WTC11 (cell line): ENCODE results near the gene ZNF683. TPM values are rescaled to one million over a fixed set of nuclear protein-coding genes. Genes with fewer than 3 reads are reported as not detected.

Source experiments
- AFF4 ChIP-seq: sonication (generic); formaldehyde crosslinking; IDR thresholded peaks from 2 replicates; pipeline ENCODE4 v1.8.1; 2023; ENCODE audit warnings: mild to moderate bottlenecking, missing genetic modification reagents, borderline replicate concordance
- AR ChIP-seq: fragments of 250-450 bp; sonication (Bioruptor Pico); IDR thresholded peaks from 2 replicates; pipeline ENCODE4 v1.9.0; 2021; ENCODE audit warnings: mild to moderate bottlenecking
- ATF6 ChIP-seq: sonication (generic); formaldehyde crosslinking; IDR thresholded peaks from 2 replicates; pipeline ENCODE4 v1.8.1; 2023; ENCODE audit warnings: mild to moderate bottlenecking, missing genetic modification reagents
- E2F1 ChIP-seq: sonication (generic); formaldehyde crosslinking; IDR thresholded peaks from 2 replicates; pipeline ENCODE4 v1.8.0; 2022; ENCODE audit warnings: mild to moderate bottlenecking, missing genetic modification reagents
- E2F5 ChIP-seq: sonication (generic); formaldehyde crosslinking; IDR thresholded peaks from 2 replicates; pipeline ENCODE4 v1.8.1; 2022; ENCODE audit warnings: mild to moderate bottlenecking, moderate library complexity, missing genetic modification reagents
- ERG ChIP-seq: fragments of 250-450 bp; sonication (Bioruptor Pico); IDR thresholded peaks from 2 replicates; pipeline ENCODE4 v1.8.0; 2021; ENCODE audit warnings: mild to moderate bottlenecking
- FOXP4 ChIP-seq: sonication (generic); formaldehyde crosslinking; IDR thresholded peaks from 2 replicates; pipeline ENCODE4 v1.8.0; 2022; ENCODE audit warnings: mild to moderate bottlenecking, missing genetic modification reagents
- GRHL2 ChIP-seq: fragments of 250-450 bp; sonication (Bioruptor Pico); IDR thresholded peaks from 2 replicates; pipeline ENCODE4 v1.8.0; 2022; ENCODE audit warnings: mild to moderate bottlenecking, moderate library complexity; ENCODE audit not compliant: insufficient replicate concordance, severe bottlenecking
- HMGA2 ChIP-seq: fragments of 250-450 bp; sonication (Bioruptor Pico); IDR thresholded peaks from 2 replicates; pipeline ENCODE4 v1.4.0; 2021; ENCODE audit warnings: mild to moderate bottlenecking, moderate library complexity
- JAZF1 ChIP-seq: fragments of 250-450 bp; sonication (Bioruptor Pico); IDR thresholded peaks from 2 replicates; pipeline ENCODE4 v1.9.0; 2021; ENCODE audit warnings: moderate library complexity, mild to moderate bottlenecking, inconsistent platforms
- MLX ChIP-seq: sonication (generic); formaldehyde crosslinking; IDR thresholded peaks from 2 replicates; pipeline ENCODE4 v1.8.1; 2023; ENCODE audit warnings: mild to moderate bottlenecking, missing genetic modification reagents, moderate library complexity
- MXD4 ChIP-seq: fragments of 250-450 bp; sonication (Bioruptor Pico); IDR thresholded peaks from 2 replicates; pipeline ENCODE4 v1.8.0; 2021; ENCODE audit warnings: mild to moderate bottlenecking, moderate library complexity, borderline replicate concordance
- NFATC4 ChIP-seq: fragments of 250-450 bp; sonication (Bioruptor Pico); IDR thresholded peaks from 2 replicates; pipeline ENCODE4 v1.9.0; 2021; ENCODE audit warnings: mild to moderate bottlenecking
- NR1H2 ChIP-seq: sonication (generic); formaldehyde crosslinking; IDR thresholded peaks from 2 replicates; pipeline ENCODE4 v1.9.0; 2021; ENCODE audit warnings: mild to moderate bottlenecking, moderate library complexity, missing genetic modification reagents
- PRRX2 ChIP-seq: fragments of 250-450 bp; sonication (Bioruptor Pico); IDR thresholded peaks from 2 replicates; pipeline ENCODE4 v1.8.0; 2021; ENCODE audit warnings: mild to moderate bottlenecking
- SMAD3 ChIP-seq: sonication (generic); formaldehyde crosslinking; IDR thresholded peaks from 2 replicates; pipeline ENCODE4 v1.8.0; 2022; ENCODE audit warnings: missing genetic modification reagents, mild to moderate bottlenecking, borderline replicate concordance
- SOX15 ChIP-seq: fragments of 250-450 bp; sonication (Bioruptor Pico); IDR thresholded peaks from 2 replicates; pipeline ENCODE4 v1.9.0; 2021; ENCODE audit warnings: mild to moderate bottlenecking
- ZBTB21 ChIP-seq: sonication (generic); formaldehyde crosslinking; IDR thresholded peaks from 2 replicates; pipeline ENCODE4 v1.8.1; 2023; ENCODE audit warnings: mild to moderate bottlenecking, missing genetic modification reagents, borderline replicate concordance
- ZNF232 ChIP-seq: sonication (generic); formaldehyde crosslinking; IDR thresholded peaks from 2 replicates; pipeline ENCODE4 v1.8.0; 2022; ENCODE audit warnings: mild to moderate bottlenecking, missing genetic modification reagents
- ZNF263 ChIP-seq: sonication (generic); formaldehyde crosslinking; IDR thresholded peaks from 2 replicates; pipeline ENCODE4 v1.8.1; 2022; ENCODE audit warnings: low read depth, mild to moderate bottlenecking, moderate library complexity, missing genetic modification reagents
- ZNF425 ChIP-seq: fragments of 250-450 bp; sonication (Bioruptor Pico); conservative IDR thresholded peaks from 2 replicates; pipeline ENCODE4 v1.9.0; 2021; ENCODE audit warnings: mild to moderate bottlenecking
- total RNA-seq: library from RNA; stranded (reverse); gene quantifications from 3 replicates; pipeline ENCODE4 v1.2.3, GENCODE V29; 2021

Gene ZNF683
- total RNA-seq, 1 experiment from 2014 or later: not detected

GRCh38 chr1:26409191-26409807, 36.7 kb upstream of the ZNF683 start (continued):
- no peak for TF ChIP-seq ZNF263
- no peak for TF ChIP-seq NFATC4 (CRISPR knock-in tag)
- TF ChIP-seq E2F1 (CRISPR knock-in tag): no peak
- TF ChIP-seq ZBTB21 (CRISPR knock-in tag): no peak
- no peak for TF ChIP-seq AR (CRISPR knock-in tag)
- no peak for TF ChIP-seq HMGA2 (CRISPR knock-in tag)
- TF ChIP-seq ZNF425 (CRISPR knock-in tag): no peak
- TF ChIP-seq SMAD3 (CRISPR knock-in tag): no peak
- TF ChIP-seq FOXP4 (CRISPR knock-in tag): peak; percentile 67; the same call in 1 of the 2 replicates
- TF ChIP-seq JAZF1 (CRISPR knock-in tag): no peak
- no peak for TF ChIP-seq NR1H2 (CRISPR knock-in tag)
- no peak for TF ChIP-seq SOX15 (CRISPR knock-in tag)
- TF ChIP-seq ATF6 (CRISPR knock-in tag): no peak
- no peak for TF ChIP-seq MLX (CRISPR knock-in tag)
- TF ChIP-seq MXD4 (CRISPR knock-in tag): no peak
- no peak for TF ChIP-seq GRHL2
- TF ChIP-seq ERG (CRISPR knock-in tag): no peak
- no peak for TF ChIP-seq PRRX2 (CRISPR knock-in tag)
- TF ChIP-seq E2F5: no peak
- no peak for TF ChIP-seq AFF4
- TF ChIP-seq ZNF232 (CRISPR knock-in tag): no peak
